ENCODE results near the gene DRC3. TPM values are rescaled to one million over a fixed set of nuclear protein-coding genes. Genes with fewer than 3 reads are reported as not detected.

Gene DRC3
- polyA plus RNA-seq, 1 donor from 2014 or later = 1.9 TPM

DNA sequence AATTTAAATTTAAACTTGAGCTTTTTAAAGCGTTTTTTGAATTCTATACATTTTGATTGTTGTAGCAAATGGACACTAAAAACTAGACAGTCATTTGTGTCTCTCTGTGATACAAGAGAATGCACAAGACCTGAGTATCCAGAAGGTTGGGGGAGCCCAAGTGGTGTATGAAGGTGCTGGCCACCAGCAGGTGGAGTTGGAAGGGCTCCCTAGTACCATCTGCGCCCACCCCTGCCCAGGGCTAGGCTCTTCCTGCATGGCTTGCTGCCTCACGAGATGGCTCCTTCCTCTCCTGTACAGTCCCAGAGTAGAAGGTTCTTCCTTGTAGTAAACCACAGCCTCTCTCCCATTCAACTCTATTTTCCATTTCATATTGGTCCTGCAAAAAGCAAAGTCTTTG is 83.6 kb downstream of the DRC3 start:
- no peak overlapping the region for H2AFZ ChIP-seq (ENCODE audit: low read depth, low read length)
- no peaks in the 10 kb centered on the region for H3K36me3 ChIP-seq (ENCODE audit: insufficient read depth, low read length)
- no peaks in the 10 kb centered on the region for H3K79me2 ChIP-seq (replicated peaks; ENCODE audit: insufficient read depth, low read length)
- H3K9me2 ChIP-seq (ENCODE audit: insufficient read depth, low read length) = no peaks in the 10 kb centered on the region
- H3F3A ChIP-seq (ENCODE audit: insufficient read depth, low read length, poor library complexity, severe bottlenecking) = no peaks in the 10 kb centered on the region
- no peak overlapping the region for H3K9ac ChIP-seq (ENCODE audit: low read length)
- no peaks in the 10 kb centered on the region for H3K9me3 ChIP-seq (ENCODE audit: low read length)
- no peak overlapping the region for H3K4me3 ChIP-seq (ENCODE audit: low read length)
- H4K20me1 ChIP-seq (ENCODE audit: insufficient read depth) = no peaks in the 10 kb centered on the region
- H3K27ac ChIP-seq (ENCODE audit: low read length) = no peak overlapping the region
- TF ChIP-seq EZH2 (IDR thresholded peaks at IDR 0.05; ENCODE audit: borderline replicate concordance, insufficient read depth, low read length, poor library complexity, severe bottlenecking) (no peak), POLR2AphosphoS5 (IDR thresholded peaks at IDR 0.05) (no peak), RAD21 (conservative IDR thresholded peaks at IDR 0.05) (no peak)
- H3K4me2 ChIP-seq (ENCODE audit: low read length) = no peak overlapping the region
- no peaks in the 10 kb centered on the region for H3K27me3 ChIP-seq (ENCODE audit: insufficient read depth, low read depth, low read length)

DNA sequence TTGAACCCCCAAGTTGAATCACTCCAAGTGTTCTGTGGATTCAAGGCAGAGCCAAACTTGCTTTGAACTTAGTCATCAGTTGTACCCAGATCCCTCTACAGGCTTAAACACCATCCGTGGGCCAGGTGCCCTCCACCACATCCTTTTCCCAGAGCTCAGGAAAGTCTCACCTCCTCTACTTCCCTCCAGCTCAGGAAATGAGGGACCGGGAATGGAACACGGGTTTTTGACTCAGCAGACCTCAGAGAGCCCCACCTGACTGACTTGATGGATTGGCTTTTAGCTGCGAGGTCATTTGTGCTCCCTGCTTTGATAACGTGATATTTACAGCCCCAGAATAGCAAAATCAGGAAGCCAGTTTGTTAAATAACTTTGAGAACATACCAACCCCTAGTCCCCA is 86.6 kb downstream of the DRC3 start:
- H3K9me3 ChIP-seq (ENCODE audit: low read length) = no peaks in the 10 kb centered on the region
- no peaks in the 10 kb centered on the region for H4K20me1 ChIP-seq (ENCODE audit: insufficient read depth)
- no peak overlapping the region for H3K9ac ChIP-seq (ENCODE audit: low read length)
- no peak overlapping the region for H3K27ac ChIP-seq (ENCODE audit: low read length)
- no peaks in the 10 kb centered on the region for H3K27me3 ChIP-seq (ENCODE audit: insufficient read depth, low read depth, low read length)
- TF ChIP-seq RAD21 (conservative IDR thresholded peaks at IDR 0.05) (no peak), EP300 (conservative IDR thresholded peaks at IDR 0.05; ENCODE audit: poor library complexity, severe bottlenecking) (no peak), SMC3 (conservative IDR thresholded peaks at IDR 0.05; ENCODE audit: poor library complexity) (no peak), EZH2 (IDR thresholded peaks at IDR 0.05; ENCODE audit: borderline replicate concordance, insufficient read depth, low read length, poor library complexity, severe bottlenecking) (no peak), TAF1 (IDR thresholded peaks at IDR 0.05; ENCODE audit: low read depth) (no peak), POLR2AphosphoS5 (IDR thresholded peaks at IDR 0.05) (no peak), MXI1 (conservative IDR thresholded peaks at IDR 0.05; ENCODE audit: poor library complexity, severe bottlenecking) (no peak)
- TF ChIP-seq, protein P1, sequence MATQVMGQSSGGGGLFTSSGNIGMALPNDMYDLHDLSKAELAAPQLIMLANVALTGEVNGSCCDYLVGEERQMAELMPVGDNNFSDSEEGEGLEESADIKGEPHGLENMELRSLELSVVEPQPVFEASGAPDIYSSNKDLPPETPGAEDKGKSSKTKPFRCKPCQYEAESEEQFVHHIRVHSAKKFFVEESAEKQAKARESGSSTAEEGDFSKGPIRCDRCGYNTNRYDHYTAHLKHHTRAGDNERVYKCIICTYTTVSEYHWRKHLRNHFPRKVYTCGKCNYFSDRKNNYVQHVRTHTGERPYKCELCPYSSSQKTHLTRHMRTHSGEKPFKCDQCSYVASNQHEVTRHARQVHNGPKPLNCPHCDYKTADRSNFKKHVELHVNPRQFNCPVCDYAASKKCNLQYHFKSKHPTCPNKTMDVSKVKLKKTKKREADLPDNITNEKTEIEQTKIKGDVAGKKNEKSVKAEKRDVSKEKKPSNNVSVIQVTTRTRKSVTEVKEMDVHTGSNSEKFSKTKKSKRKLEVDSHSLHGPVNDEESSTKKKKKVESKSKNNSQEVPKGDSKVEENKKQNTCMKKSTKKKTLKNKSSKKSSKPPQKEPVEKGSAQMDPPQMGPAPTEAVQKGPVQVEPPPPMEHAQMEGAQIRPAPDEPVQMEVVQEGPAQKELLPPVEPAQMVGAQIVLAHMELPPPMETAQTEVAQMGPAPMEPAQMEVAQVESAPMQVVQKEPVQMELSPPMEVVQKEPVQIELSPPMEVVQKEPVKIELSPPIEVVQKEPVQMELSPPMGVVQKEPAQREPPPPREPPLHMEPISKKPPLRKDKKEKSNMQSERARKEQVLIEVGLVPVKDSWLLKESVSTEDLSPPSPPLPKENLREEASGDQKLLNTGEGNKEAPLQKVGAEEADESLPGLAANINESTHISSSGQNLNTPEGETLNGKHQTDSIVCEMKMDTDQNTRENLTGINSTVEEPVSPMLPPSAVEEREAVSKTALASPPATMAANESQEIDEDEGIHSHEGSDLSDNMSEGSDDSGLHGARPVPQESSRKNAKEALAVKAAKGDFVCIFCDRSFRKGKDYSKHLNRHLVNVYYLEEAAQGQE (IDR thresholded peaks at IDR 0.05; ENCODE audit: borderline replicate concordance) = no peak
- TF ChIP-seq, protein P2, sequence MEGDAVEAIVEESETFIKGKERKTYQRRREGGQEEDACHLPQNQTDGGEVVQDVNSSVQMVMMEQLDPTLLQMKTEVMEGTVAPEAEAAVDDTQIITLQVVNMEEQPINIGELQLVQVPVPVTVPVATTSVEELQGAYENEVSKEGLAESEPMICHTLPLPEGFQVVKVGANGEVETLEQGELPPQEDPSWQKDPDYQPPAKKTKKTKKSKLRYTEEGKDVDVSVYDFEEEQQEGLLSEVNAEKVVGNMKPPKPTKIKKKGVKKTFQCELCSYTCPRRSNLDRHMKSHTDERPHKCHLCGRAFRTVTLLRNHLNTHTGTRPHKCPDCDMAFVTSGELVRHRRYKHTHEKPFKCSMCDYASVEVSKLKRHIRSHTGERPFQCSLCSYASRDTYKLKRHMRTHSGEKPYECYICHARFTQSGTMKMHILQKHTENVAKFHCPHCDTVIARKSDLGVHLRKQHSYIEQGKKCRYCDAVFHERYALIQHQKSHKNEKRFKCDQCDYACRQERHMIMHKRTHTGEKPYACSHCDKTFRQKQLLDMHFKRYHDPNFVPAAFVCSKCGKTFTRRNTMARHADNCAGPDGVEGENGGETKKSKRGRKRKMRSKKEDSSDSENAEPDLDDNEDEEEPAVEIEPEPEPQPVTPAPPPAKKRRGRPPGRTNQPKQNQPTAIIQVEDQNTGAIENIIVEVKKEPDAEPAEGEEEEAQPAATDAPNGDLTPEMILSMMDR (IDR thresholded peaks at IDR 0.05; ENCODE audit: poor library complexity, severe bottlenecking) = no peak
- no peak overlapping the region for H2AFZ ChIP-seq (ENCODE audit: low read depth, low read length)
- H3F3A ChIP-seq (ENCODE audit: insufficient read depth, low read length, poor library complexity, severe bottlenecking) = no peaks in the 10 kb centered on the region
- H3K79me2 ChIP-seq (replicated peaks; ENCODE audit: insufficient read depth, low read length) = no peaks in the 10 kb centered on the region
- H3K4me3 ChIP-seq (ENCODE audit: low read length) = no peak overlapping the region
- H3K9me2 ChIP-seq (ENCODE audit: insufficient read depth, low read length) = no peaks in the 10 kb centered on the region
- H3K4me2 ChIP-seq (ENCODE audit: low read length) = no peak overlapping the region
- no peaks in the 10 kb centered on the region for H3K36me3 ChIP-seq (ENCODE audit: insufficient read depth, low read length)

DNA sequence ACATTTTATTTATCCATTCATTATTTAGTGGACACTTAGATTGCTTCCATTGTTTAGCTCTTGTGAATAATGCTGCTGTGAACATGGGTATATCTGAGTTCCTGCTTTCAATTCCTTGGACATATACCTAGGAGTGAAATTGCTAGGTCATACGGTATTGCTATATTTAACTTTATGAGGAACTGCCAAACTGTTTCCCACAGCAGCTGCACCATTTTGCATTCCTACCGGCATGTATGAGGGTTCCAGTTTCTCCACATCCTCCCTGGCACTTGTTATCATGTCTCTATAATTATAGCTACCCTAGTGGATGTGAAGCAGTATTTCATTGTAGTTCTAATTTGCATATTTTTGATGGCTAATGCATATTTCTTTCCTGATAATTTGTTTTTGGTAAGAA is 91.4 kb downstream of the DRC3 start:
- H4K20me1 ChIP-seq (ENCODE audit: insufficient read depth) = no peaks in the 10 kb centered on the region
- no peak overlapping the region for H2AFZ ChIP-seq (ENCODE audit: low read depth, low read length)
- no peak overlapping the region for H3K4me2 ChIP-seq (ENCODE audit: low read length)
- H3F3A ChIP-seq (ENCODE audit: insufficient read depth, low read length, poor library complexity, severe bottlenecking) = no peaks in the 10 kb centered on the region
- H3K36me3 ChIP-seq (ENCODE audit: insufficient read depth, low read length) = no peaks in the 10 kb centered on the region
- no peak overlapping the region for H3K4me3 ChIP-seq (ENCODE audit: low read length)
- H3K9ac ChIP-seq (ENCODE audit: low read length) = no peak overlapping the region
- H3K9me2 ChIP-seq (ENCODE audit: insufficient read depth, low read length) = no peaks in the 10 kb centered on the region
- H3K9me3 ChIP-seq (ENCODE audit: low read length) = no peaks in the 10 kb centered on the region
- no peak overlapping the region for H3K27ac ChIP-seq (ENCODE audit: low read length)
- TF ChIP-seq EZH2 (IDR thresholded peaks at IDR 0.05; ENCODE audit: borderline replicate concordance, insufficient read depth, low read length, poor library complexity, severe bottlenecking) (no peak), TAF1 (IDR thresholded peaks at IDR 0.05; ENCODE audit: low read depth) (no peak), MXI1 (conservative IDR thresholded peaks at IDR 0.05; ENCODE audit: poor library complexity, severe bottlenecking) (no peak), POLR2AphosphoS5 (IDR thresholded peaks at IDR 0.05) (no peak), SMC3 (conservative IDR thresholded peaks at IDR 0.05; ENCODE audit: poor library complexity) (no peak)
- TF ChIP-seq, protein P2 (IDR thresholded peaks at IDR 0.05; ENCODE audit: poor library complexity, severe bottlenecking) = no peak
- no peaks in the 10 kb centered on the region for H3K27me3 ChIP-seq (ENCODE audit: insufficient read depth, low read depth, low read length)
- no peaks in the 10 kb centered on the region for H3K79me2 ChIP-seq (replicated peaks; ENCODE audit: insufficient read depth, low read length)

Data from neural cell (in vitro differentiated cells).